Nucleus accumbens (tissue), 56 donors: ENCODE data around the gene NAGA.
"Not testable (repeated sequence)": the region's sequence is repeated elsewhere in the genome, so short reads cannot be mapped to it uniquely, and the experiment has no call there.

Source experiments
- DNase-seq, 56 donors: peaks; one replicate each; lab custom pipeline; 2025; lab: John Stamatoyannopoulos, UW

NAGA gene

DNA sequence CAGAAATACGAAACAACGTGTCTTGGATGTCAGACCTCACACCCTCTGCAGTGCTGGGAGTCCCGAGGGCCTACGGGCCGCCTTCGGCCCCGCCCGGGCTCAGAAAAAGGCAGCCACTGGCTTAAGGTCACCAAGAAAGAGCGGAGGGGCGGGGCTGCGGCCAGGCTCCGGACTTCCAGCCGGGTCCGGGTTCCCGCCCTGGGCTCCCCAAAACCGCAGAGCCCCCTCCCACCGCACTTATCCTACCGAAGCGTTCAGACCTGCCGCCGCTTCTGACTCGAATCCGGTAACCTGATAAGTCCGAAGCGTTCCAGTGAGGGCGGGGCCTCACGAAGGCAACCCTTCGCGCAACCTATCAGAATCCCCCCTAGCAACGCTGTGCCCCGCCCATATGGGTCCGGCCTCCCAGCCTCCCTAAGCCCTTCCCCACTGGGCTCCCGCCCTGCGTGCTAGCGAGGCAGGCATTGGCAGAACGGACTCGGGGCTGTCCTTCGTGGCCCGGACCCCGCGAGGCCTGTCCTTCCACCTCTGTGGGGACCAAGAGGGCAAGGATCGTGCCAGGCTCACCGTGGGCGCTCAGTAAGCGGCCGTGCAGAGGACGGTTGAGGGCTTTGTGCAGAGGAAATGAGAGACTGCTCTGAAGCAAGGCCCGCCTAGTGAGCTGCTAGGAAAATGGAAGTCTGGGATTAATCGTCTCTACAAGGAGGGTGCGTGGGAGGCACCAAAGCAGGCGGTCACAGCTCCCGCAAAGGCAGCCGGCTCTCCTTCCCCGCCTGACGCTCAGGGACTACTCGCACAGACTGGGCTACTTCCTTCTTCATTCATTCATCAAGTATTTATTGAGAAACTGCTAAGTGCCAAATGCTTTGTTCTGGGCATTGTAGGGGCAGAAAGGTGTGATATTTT, at the start of gene NAGA:
NAGA (minus strand) TSS at position 296 of the 906 bp plus-strand sequence. CDS start 515 bp downstream, outside the sequence.
- peak; percentile 52 to 96 (median 88) for DNase-seq

GRCh38 chr22:42116848-42117424, 46.3 kb upstream of the NAGA start:
- DNase-seq = no peak

- not testable (repeated sequence) for DNase-seq
Measured at GRCh38 chr22:42115420-42115830, 44.8 kb upstream of the NAGA start.

- DNase-seq = peak in 2 of 56 donors; percentile 5 to 33
Measured at GRCh38 chr22:42114721-42115120, 44.1 kb upstream of the NAGA start.

GRCh38 chr22:42112793-42113192, 42.2 kb upstream of the NAGA start:
- DNase-seq = not testable (repeated sequence)

GRCh38 chr22:42111798-42112197, 41.2 kb upstream of the NAGA start:
- DNase-seq = no peak

- DNase-seq = no peak
Measured at GRCh38 chr22:42108848-42109247, 38.2 kb upstream of the NAGA start.

DNA sequence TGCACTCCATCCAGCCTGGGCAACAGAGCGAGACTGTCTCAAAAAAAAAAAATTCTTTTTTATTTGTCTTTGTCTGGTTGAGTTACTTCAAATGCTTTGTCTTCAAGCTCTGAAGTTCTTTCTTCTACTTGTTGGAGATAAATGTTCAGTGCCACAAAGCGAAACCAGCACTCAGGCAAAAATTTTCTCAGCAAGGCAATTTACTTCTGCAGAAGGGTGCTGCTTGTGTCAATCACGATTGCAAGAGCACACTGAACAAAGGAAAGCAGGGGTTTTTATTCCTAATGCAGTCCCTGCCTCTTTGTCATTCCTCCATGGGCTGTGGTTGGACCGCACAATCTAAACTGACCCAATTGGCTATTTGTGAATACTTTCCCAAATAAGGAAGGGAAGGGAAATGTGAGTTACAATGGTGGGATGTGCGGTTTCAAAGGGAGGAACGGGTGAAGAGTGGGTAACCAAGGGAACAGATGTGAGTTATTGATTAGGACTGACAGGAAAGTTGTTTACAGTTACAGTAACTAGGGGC, 33.8 kb upstream of the NAGA start:
- not testable (repeated sequence) for DNase-seq

DNA sequence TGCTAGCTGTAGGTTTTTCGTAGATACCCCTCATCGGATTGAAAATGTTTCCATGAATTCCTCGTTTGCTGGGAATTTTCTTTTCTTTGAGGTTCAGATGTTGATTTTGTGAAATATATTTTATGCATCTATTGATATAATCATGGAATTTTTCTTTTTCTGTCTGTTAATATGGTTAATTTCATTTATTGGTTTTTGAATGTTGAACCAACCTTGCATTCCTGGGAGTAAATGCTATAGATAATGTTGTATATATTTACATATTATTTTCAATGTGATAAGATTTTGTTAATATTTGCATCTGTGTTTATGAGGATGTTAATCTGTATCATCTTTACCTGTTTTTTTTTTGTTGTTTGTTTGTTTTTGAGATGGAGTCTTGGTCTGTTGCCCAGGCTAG, 30.6 kb upstream of the NAGA start:
- no peak for DNase-seq

GRCh38 chr22:42091455-42091782, 20.8 kb upstream of the NAGA start:
- no peak for DNase-seq

- peak; percentile 91 to 100 (median 99) for DNase-seq
Measured at GRCh38 chr22:42090596-42091454, 20.2 kb upstream of the NAGA start, which contains the start of gene NDUFA6. Gene NDUFA6 (minus strand): TSS chr22:42090772. CDS start chr22:42090744, 28 bp downstream.

GRCh38 chr22:42086051-42086450, 15.4 kb upstream of the NAGA start:
- no peak for DNase-seq

GRCh38 chr22:42084874-42085273, 14.3 kb upstream of the NAGA start:
- no peak for DNase-seq

DNA sequence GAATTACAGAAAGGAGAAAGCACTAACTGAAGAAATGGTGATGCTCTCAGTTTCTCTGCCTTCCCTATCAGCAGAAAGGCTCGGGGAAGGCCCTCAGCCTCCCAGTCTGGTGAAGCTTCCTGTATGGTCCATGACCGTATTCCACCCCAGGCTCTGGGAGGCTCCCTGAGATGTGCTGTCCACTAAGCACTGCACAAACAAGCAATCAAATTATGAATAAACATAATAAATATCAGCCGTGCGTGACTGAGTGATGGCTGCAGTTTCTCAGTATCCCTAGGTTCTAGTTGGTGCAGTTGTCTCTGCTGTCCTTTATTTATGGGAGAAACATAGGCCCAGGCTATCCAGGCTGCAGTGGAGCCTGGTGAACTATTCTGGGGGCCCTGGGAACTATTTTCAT, 12.5 kb upstream of the NAGA start:
- no peak for DNase-seq

- peak in 31 of 56 donors; percentile 6 to 66 (median 31) for DNase-seq
Measured at GRCh38 chr22:42080287-42080686, 9.7 kb upstream of the NAGA start.

DNA sequence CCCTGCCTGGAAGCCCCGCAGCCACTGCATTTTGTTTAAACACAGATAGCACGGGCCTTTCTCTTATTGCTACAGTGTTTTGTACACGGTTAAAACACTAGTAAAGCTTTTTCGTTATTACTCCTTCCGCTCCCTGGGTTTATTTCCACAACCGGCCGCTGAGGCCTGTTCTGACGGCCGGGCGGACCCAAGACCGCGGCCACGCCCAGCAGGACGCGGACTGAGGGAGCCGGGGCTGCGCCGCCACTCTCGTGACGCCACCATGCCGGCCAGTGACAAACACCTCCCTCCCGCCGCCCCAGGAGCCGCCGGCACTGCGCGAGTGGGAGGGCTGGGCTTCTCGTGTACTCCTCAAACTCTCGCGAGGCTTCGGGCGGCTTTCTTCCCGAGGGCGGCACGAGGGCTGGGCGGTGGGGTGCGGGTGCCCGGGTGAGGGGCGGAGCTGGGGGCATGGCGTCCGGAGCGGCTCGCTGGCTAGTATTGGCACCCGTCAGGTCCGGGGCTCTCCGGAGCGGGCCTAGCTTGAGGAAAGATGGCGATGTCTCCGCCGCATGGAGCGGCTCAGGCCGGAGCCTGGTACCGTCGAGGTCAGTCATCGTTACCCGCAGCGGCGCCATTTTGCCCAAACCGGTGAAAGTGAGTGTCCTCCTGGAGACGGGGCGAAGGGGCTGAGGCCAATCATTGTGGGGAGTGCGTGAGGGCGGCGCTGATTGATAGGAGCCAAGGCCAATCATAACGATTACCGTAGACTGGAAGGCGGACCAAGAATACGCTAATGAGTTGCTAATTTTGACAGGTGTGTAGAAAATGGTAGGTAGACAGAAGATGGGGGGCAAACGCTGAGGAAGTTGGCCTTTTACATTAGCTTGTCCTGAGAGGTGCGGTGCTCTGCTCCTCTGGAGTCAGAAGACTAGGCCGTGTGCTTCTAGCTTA, 9.0 kb upstream of the NAGA start, which contains the start of gene SMDT1:
SMDT1 (plus strand) TSS at position 382 of the 933 bp plus-strand sequence; CDS start at position 451, 69 bp downstream.
- peak; percentile 83 to 100 (median 99) for DNase-seq

DNA sequence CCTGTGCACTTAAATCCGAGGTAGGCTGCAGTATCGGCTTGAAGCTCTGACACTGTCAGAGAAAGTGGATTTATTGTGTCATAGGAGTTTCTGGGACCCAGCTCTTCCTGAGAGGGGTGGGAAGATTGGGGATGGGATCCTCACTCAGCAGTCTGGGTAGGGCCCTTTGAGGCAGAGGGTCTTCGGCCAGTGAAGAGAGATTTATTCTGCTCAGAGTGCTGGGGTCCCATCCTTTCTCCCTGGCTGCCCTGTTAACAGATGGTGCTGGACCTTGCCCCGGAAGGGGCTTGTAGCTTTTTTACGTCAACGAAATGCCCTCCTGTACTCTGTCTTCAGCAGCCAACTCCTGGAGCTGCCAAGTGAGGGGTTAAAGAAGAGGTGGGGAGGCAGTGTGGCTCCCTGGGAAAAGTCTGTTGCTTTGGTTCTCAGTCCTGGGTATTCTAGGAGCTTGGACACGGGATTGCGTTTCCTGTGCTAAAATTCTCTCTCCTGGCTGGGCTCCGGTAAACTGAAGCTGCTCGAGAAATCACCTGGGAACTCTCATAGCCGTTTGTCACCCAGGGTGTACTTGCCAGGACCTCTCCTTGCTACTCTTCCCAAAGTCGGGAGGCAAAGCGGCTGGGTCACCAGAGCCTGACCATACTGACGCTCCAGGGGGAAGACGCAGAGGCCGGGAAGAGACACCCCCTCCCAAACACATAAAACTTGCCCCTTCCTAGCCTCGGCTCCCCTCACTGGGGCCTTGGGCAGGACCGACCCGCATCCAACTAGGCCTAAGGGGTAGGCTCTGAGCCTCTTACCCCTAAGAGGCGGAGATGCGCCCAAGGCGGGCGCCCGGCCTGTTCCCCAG, 8.1 kb upstream of the NAGA start:
- peak in 13 of 56 donors; percentile 45 to 72 (median 60) for DNase-seq

GRCh38 chr22:42077486-42078125, 7.0 kb upstream of the NAGA start:
- no peak for DNase-seq
